Body of pancreas (tissue), 4 donors: Measurements from ENCODE around the gene PLD1.

ENCODE experiments used
- CTCF ChIP-seq, 7 experiments: fragments of 450-650 bp in 4 of 7; fragments of 200-600 bp in 3 of 7; sonication (generic) in 3 of 7; IDR thresholded peaks; one replicate each; pipeline ENCODE4 v1.5.1; 2016 to 2019; ENCODE audit warnings: antibody characterized with exemption in 7 of 7
- POLR2A ChIP-seq, 3 donors: fragments of 450-650 bp; IDR thresholded peaks; one replicate each; pipeline ENCODE4 v1.6.1; 2016; ENCODE audit warnings: antibody characterized with exemption in 3 of 3, mild to moderate bottlenecking in 2 of 3

GRCh38 chr3:171696805-171697204 is 113.5 kb downstream of the PLD1 start:
- TF ChIP-seq CTCF (IDR thresholded peaks at IDR 0.05) (no peak), POLR2A (IDR thresholded peaks at IDR 0.05) (no peak)
